A549 (cell line): ENCODE results near the gene ANO8. TPM values are rescaled to one million over a fixed set of nuclear protein-coding genes. Genes with fewer than 3 reads are reported as not detected.
A peak's percentile ranks its signal among the peaks of the same experiment; 100 is the strongest.

Source experiments
- ATAC-seq, 2 experiments: fragments of 200-7000 bp in 1 of 2; fragments of >200 bp in 1 of 2; cut with Nextera tagmentation in 1 of 2; cut with Tn5 transposase in 1 of 2; 3 replicates each; pipeline versions ENCODE4 v1.8.0 to v1.9.1; 2018 to 2020; ENCODE audit warnings: mild to moderate bottlenecking in 1 of 2, moderate library complexity in 1 of 2
- CTCF ChIA-PET: fragments of 300-600 bp; sonication (Branson Sonifier 250); formaldehyde crosslinking; extraction: SDS; loops from one replicate; lab custom pipeline; 2021; ENCODE audit warnings: antibody characterized with exemption, inconsistent platforms; lab: Yijun Ruan, JAX
- POLR2A ChIA-PET: fragments of 350-600 bp; formaldehyde crosslinking; extraction: SDS; loops from one replicate; lab custom pipeline; 2021; ENCODE audit warnings: antibody characterized with exemption, inconsistent platforms; lab: Yijun Ruan, JAX
- DNase-seq, 2 experiments: peaks; one replicate each; pipeline versions ENCODE4 v3.0.0 to v3.0.0-alpha.2; 2011 to 2016; ENCODE audit warnings: low read depth in 1 of 2, low spot score in 1 of 2
- FAIRE-seq: peaks from 2 replicates; lab custom pipeline; 2011; peaks lifted over from hg19 to GRCh38; lab: Jason Lieb, UNC
- H3K27ac ChIP-seq, 2 experiments: fragments of >200 bp; sonication (Bioruptor Twin); formaldehyde crosslinking; 3 replicates each; pipeline ENCODE4 v1.5.1; 2016 to 2017
- H3K4me1 ChIP-seq: fragments of >200 bp; sonication (Bioruptor Twin); formaldehyde crosslinking; 3 replicates; pipeline ENCODE4 v1.6.1; 2016
- H3K4me2 ChIP-seq: fragments of >200 bp; sonication (Bioruptor Twin); formaldehyde crosslinking; 3 replicates; pipeline ENCODE4 v1.6.1; 2016
- H3K4me3 ChIP-seq: fragments of >200 bp; sonication (Bioruptor Twin); formaldehyde crosslinking; 3 replicates; pipeline ENCODE4 v1.5.1; 2016
- H3K9me3 ChIP-seq: fragments of >200 bp; sonication (Bioruptor Twin); formaldehyde crosslinking; 3 replicates; pipeline ENCODE4 v1.6.1; 2016
- BHLHE40 ChIP-seq: IDR thresholded peaks from 2 replicates; pipeline ENCODE4 v1.6.1; 2012; ENCODE audit warnings: low read depth, low read length, inconsistent platforms
- CBX8 ChIP-seq: fragments of 200-600 bp; sonication (generic); IDR thresholded peaks from 2 replicates; pipeline ENCODE4 v1.6.1; 2016
- CEBPB ChIP-seq, 2 experiments: fragments of >200 bp in 1 of 2; sonication (Bioruptor Twin) in 1 of 2; formaldehyde crosslinking in 1 of 2; IDR thresholded peaks; 2 replicates each; pipeline ENCODE4 v1.6.1; 2012 to 2016
- CHD4 ChIP-seq: fragments of 200-600 bp; sonication (generic); IDR thresholded peaks from 2 replicates; pipeline ENCODE4 v1.6.1; 2016; ENCODE audit warnings: antibody characterized with exemption, mild to moderate bottlenecking, borderline replicate concordance
- EHF ChIP-seq: fragments of 250-450 bp; sonication (Bioruptor Pico); IDR thresholded peaks from 2 replicates; pipeline ENCODE4 v1.5.0; 2020; ENCODE audit warnings: mild to moderate bottlenecking
- ELK1 ChIP-seq: fragments of 150-350 bp; IDR thresholded peaks from 2 replicates; pipeline ENCODE4 v1.6.1; 2014; ENCODE audit warnings: low read depth, mild to moderate bottlenecking, low read length
- EP300 ChIP-seq, 2 experiments: fragments of >200 bp; sonication (Bioruptor Twin); formaldehyde crosslinking; IDR thresholded peaks; 2 replicates in 1 of 2; 3 replicates in 1 of 2; pipeline ENCODE4 v1.6.1; 2016 to 2017
- HOXB5 ChIP-seq: fragments of 250-450 bp; sonication (Bioruptor Pico); IDR thresholded peaks from 2 replicates; pipeline ENCODE4 v1.5.0; 2020; ENCODE audit warnings: mild to moderate bottlenecking, moderate library complexity
- JUN ChIP-seq, 2 experiments: fragments of >200 bp; sonication (Bioruptor Twin); formaldehyde crosslinking; IDR thresholded peaks; 2 replicates in 1 of 2; 3 replicates in 1 of 2; pipeline ENCODE4 v1.6.1; 2016 to 2017
- MYC ChIP-seq: IDR thresholded peaks from 2 replicates; pipeline ENCODE4 v1.6.1; 2012; ENCODE audit warnings: mild to moderate bottlenecking, inconsistent platforms, low read length, improper control_type of control experiment, borderline replicate concordance
- NPAS2 ChIP-seq: fragments of 250-450 bp; sonication (Bioruptor Pico); IDR thresholded peaks from 2 replicates; pipeline ENCODE4 v1.8.0; 2022; ENCODE audit warnings: mild to moderate bottlenecking, moderate library complexity, borderline replicate concordance
- NR3C1 ChIP-seq: fragments of >200 bp; sonication (Bioruptor Twin); formaldehyde crosslinking; IDR thresholded peaks from 3 replicates; pipeline ENCODE4 v1.6.1; 2017
- PBX3 ChIP-seq: IDR thresholded peaks from 2 replicates; pipeline ENCODE4 v1.6.1; 2012
- RAD21 ChIP-seq, 2 experiments: fragments of >200 bp in 1 of 2; sonication (Bioruptor Twin) in 1 of 2; formaldehyde crosslinking in 1 of 2; IDR thresholded peaks in 1 of 2; conservative IDR thresholded peaks in 1 of 2; 2 replicates in 1 of 2; 3 replicates in 1 of 2; pipeline ENCODE4 v1.6.1; 2012 to 2018; ENCODE audit warnings: inconsistent platforms in 1 of 2
- REST ChIP-seq: fragments of 200-600 bp; sonication (generic); IDR thresholded peaks from 2 replicates; pipeline ENCODE4 v1.6.1; 2016; ENCODE audit warnings: antibody characterized with exemption, mild to moderate bottlenecking, moderate library complexity
- WGBS: methylation state at CpG from one replicate; pipeline ENCODE4 v1.1.6; 2017; ENCODE audit errors: missing lambda C conversion rate; 5-methylcytosine and 5-hydroxymethylcytosine counted together
- polyA plus RNA-seq, 4 experiments: library from polyadenylated mRNA; depleted of rRNA in 3 of 4; stranded (reverse); fragments of >200 nt; fragmentation: RNase III in 1 of 4; extraction: RNeasy Plus Mini Kit Qiagen cat#74134 plus additional on column Dnase treatment in 1 of 4; gene quantifications; 2 replicates in 3 of 4; 3 replicates in 1 of 4; pipeline ENCODE4 v1.2.3, GENCODE V29; 2011 to 2017
- TF ChIP-seq, protein P1 (sequence below): fragments of >200 bp; sonication (Bioruptor Twin); formaldehyde crosslinking; IDR thresholded peaks from 3 replicates; pipeline ENCODE4 v1.5.1; 2016
- TF ChIP-seq, protein P2 (sequence below): fragments of 450-650 bp; IDR thresholded peaks from 2 replicates; pipeline ENCODE4 v1.6.1; 2014; ENCODE audit warnings: antibody characterized with exemption

The ANO8 gene
- polyA plus RNA-seq, 2 of the 4 experiments (the other 2 are of a cell fraction): 2.2 to 5.5 TPM

- no peak for TF ChIP-seq REST
- TF ChIP-seq CEBPB (IDR thresholded peaks at IDR 0.05): no peak
- TF ChIP-seq MYC: no peak
- TF ChIP-seq ELK1: no peak
- no peak for TF ChIP-seq HOXB5 (CRISPR knock-in tag)
- no peak for TF ChIP-seq NR3C1
- TF ChIP-seq, protein P1, sequence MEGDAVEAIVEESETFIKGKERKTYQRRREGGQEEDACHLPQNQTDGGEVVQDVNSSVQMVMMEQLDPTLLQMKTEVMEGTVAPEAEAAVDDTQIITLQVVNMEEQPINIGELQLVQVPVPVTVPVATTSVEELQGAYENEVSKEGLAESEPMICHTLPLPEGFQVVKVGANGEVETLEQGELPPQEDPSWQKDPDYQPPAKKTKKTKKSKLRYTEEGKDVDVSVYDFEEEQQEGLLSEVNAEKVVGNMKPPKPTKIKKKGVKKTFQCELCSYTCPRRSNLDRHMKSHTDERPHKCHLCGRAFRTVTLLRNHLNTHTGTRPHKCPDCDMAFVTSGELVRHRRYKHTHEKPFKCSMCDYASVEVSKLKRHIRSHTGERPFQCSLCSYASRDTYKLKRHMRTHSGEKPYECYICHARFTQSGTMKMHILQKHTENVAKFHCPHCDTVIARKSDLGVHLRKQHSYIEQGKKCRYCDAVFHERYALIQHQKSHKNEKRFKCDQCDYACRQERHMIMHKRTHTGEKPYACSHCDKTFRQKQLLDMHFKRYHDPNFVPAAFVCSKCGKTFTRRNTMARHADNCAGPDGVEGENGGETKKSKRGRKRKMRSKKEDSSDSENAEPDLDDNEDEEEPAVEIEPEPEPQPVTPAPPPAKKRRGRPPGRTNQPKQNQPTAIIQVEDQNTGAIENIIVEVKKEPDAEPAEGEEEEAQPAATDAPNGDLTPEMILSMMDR: no peak
- TF ChIP-seq EP300 (IDR thresholded peaks at IDR 0.05): no peak
These were observed 43.6 kb upstream of the ANO8 start (continued) for GRCh38 chr19:17378271-17378670.

- no peaks in the 10 kb centered on the region for H3K9me3 ChIP-seq
- H3K4me1 ChIP-seq: no peaks in the 10 kb centered on the region
- POLR2A ChIA-PET: no interaction called here
- no peak within 1 kb of the TSS for H3K27ac ChIP-seq
- TF ChIP-seq BHLHE40 (no peak), NPAS2 (CRISPR knock-in tag) (no peak), CHD4 (no peak), CBX8 (no peak), PBX3 (no peak), EHF (no peak)
- 57% methylated on average over 30 of the region's 39 CpGs for WGBS
- FAIRE-seq (no peak), ATAC-seq (no peak), DNase-seq (no peak)
- CTCF ChIA-PET: interaction anchor here (2.2 kb wide), 1 partner anchor 9 kb away, joined by 21 read pairs; no protein-coding TSS in a partner anchor
- H3K4me2 ChIP-seq: no peak within 1 kb of the TSS
- no peak within 1 kb of the TSS for H3K4me3 ChIP-seq
These were observed 42.4 kb upstream of the ANO8 start, which contains the start of gene PLVAP for GRCh38 chr19:17376935-17377600. TSS of gene PLVAP (minus strand) at chr19:17377342. CDS start at chr19:17377288, 54 bp downstream.

DNA sequence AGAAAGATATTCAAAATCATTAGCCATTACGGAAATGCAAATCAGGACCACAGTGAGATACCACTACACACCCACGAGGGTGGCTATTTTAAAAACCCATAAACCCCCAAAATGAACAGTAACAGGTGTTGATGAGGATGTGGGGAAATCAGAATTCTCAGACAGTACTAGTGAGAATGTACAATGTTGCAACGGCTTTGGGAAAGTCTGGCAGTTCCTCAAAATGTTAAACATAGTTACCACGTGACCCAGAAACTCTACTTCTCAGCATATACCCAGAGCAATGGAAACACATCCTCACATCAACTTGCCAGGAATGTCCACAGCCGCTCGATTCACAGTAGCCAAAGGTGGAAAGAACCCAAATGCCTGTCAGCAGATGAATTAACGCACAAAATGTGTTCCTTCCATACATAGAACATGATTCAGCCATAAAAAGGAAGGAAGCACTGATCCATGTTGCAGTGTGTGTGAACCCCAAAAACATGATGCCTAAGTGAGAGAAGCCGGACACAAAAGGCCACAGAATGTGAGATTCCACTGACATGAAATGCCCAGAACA, 35.5 kb upstream of the ANO8 start:
- Histone ChIP-seq H3K9me3 (no peaks in the 10 kb centered on the region), H3K4me1 (no peaks in the 10 kb centered on the region), H3K4me2 (no peak overlapping the region), H3K4me3 (no peak overlapping the region), H3K27ac (no peak overlapping the region)
- ATAC-seq (no peak), FAIRE-seq (no peak), DNase-seq (no peak)
- 65% methylated on average over 8 of the region's 8 CpGs for WGBS
- ChIA-PET CTCF (no interaction called here), POLR2A (no interaction called here)
- no peak for TF ChIP-seq JUN (IDR thresholded peaks at IDR 0.05)
- TF ChIP-seq RAD21 (conservative IDR thresholded peaks at IDR 0.05 in 1 of 2, IDR thresholded peaks at IDR 0.05 in 1 of 2): no peak
- TF ChIP-seq EP300 (IDR thresholded peaks at IDR 0.05): no peak
- TF ChIP-seq, protein P2, sequence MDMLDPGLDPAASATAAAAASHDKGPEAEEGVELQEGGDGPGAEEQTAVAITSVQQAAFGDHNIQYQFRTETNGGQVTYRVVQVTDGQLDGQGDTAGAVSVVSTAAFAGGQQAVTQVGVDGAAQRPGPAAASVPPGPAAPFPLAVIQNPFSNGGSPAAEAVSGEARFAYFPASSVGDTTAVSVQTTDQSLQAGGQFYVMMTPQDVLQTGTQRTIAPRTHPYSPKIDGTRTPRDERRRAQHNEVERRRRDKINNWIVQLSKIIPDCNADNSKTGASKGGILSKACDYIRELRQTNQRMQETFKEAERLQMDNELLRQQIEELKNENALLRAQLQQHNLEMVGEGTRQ: peak; percentile 47; the same call in 1 of the 2 replicates
